Nephron (organoid): Measurements from ENCODE around the gene QKI.

Experiments used
- H3K27ac Mint-ChIP-seq, 3 experiments: 2 replicates each; pipeline ENCODE4 v1.8.0; 2020; ENCODE audit warnings: mixed read lengths in 3 of 3, mild to moderate bottlenecking in 2 of 3, moderate library complexity in 1 of 3
- H3K27me3 Mint-ChIP-seq: 2 replicates; pipeline ENCODE4 v1.8.0; 2021; ENCODE audit warnings: low read depth, mild to moderate bottlenecking, moderate library complexity, mixed read lengths
- H3K36me3 Mint-ChIP-seq: 2 replicates; pipeline ENCODE4 v1.8.0; 2020; ENCODE audit warnings: low read depth, mixed read lengths
- H3K4me1 Mint-ChIP-seq: 2 replicates; pipeline ENCODE4 v1.8.0; 2020; ENCODE audit warnings: mixed read lengths
- H3K4me3 Mint-ChIP-seq, 3 experiments: 2 replicates each; pipeline ENCODE4 v1.8.0; 2020; ENCODE audit warnings: mild to moderate bottlenecking in 3 of 3, mixed read lengths in 3 of 3, moderate library complexity in 2 of 3
- H3K9me3 Mint-ChIP-seq: 2 replicates; pipeline ENCODE4 v1.8.0; 2020; ENCODE audit warnings: mixed read lengths
- CTCF ChIP-seq, 3 experiments: fragments of 200-600 bp; sonication (generic); IDR thresholded peaks; one replicate each; pipeline ENCODE4 v1.5.0; 2021; ENCODE audit warnings: antibody characterized with exemption in 3 of 3; ENCODE audit not compliant: unreplicated experiment in 3 of 3

QKI gene

GRCh38 chr6:163516908-163517307, 102.4 kb downstream of the QKI start:
- Mint-ChIP-seq H3K4me1 (peaks cover 48% of the 10 kb centered on the region), H3K36me3 (peaks cover 17% of the 10 kb centered on the region), H3K4me3 (no peak overlapping the region), H3K27ac (peak overlapping the region in 1 of 3 experiments; percentile 56), H3K27me3 (no peaks in the 10 kb centered on the region), H3K9me3 (no peaks in the 10 kb centered on the region)
- no peak for TF ChIP-seq CTCF (IDR thresholded peaks at IDR 0.05; ENCODE audit: unreplicated experiment in 3 of 3)

- Mint-ChIP-seq H3K27ac (no peak overlapping the region), H3K36me3 (peaks cover 21% of the 10 kb centered on the region), H3K4me1 (peaks cover 46% of the 10 kb centered on the region), H3K4me3 (no peak overlapping the region), H3K27me3 (no peaks in the 10 kb centered on the region), H3K9me3 (no peaks in the 10 kb centered on the region)
- TF ChIP-seq CTCF (IDR thresholded peaks at IDR 0.05; ENCODE audit: unreplicated experiment in 3 of 3): no peak
Observed at GRCh38 chr6:163520956-163521355, 106.4 kb downstream of the QKI start.

- H3K9me3 Mint-ChIP-seq: no peaks in the 10 kb centered on the region
- H3K36me3 Mint-ChIP-seq: peaks cover 18% of the 10 kb centered on the region
- peaks cover 53% of the 10 kb centered on the region for H3K4me1 Mint-ChIP-seq
Observed at GRCh38 chr6:163522033-163522432, 107.5 kb downstream of the QKI start.

GRCh38 chr6:163525926-163526325, 111.4 kb downstream of the QKI start:
- no peak for TF ChIP-seq CTCF (IDR thresholded peaks at IDR 0.05; ENCODE audit: unreplicated experiment in 3 of 3)
- H3K9me3 Mint-ChIP-seq: no peaks in the 10 kb centered on the region
- peaks cover 8% of the 10 kb centered on the region for H3K36me3 Mint-ChIP-seq
- H3K4me3 Mint-ChIP-seq: no peak overlapping the region
- H3K4me1 Mint-ChIP-seq: peaks cover 69% of the 10 kb centered on the region
- peak overlapping the region; percentile 19 to 74 (median 42) for H3K27ac Mint-ChIP-seq
- H3K27me3 Mint-ChIP-seq: no peaks in the 10 kb centered on the region

More at GRCh38 chr6:163522033-163522432, 107.5 kb downstream of the QKI start:
- no peak for TF ChIP-seq CTCF (IDR thresholded peaks at IDR 0.05; ENCODE audit: unreplicated experiment in 3 of 3)
- H3K27ac Mint-ChIP-seq: no peak overlapping the region
- no peak overlapping the region for H3K4me3 Mint-ChIP-seq
- H3K27me3 Mint-ChIP-seq: no peaks in the 10 kb centered on the region

GRCh38 chr6:163526346-163526745, 111.8 kb downstream of the QKI start:
- H3K27ac Mint-ChIP-seq: peak overlapping the region; percentile 42 to 78 (median 74)
- H3K36me3 Mint-ChIP-seq: peaks cover 8% of the 10 kb centered on the region
- H3K4me1 Mint-ChIP-seq: peaks cover 69% of the 10 kb centered on the region
- no peak overlapping the region for H3K4me3 Mint-ChIP-seq
- H3K9me3 Mint-ChIP-seq: no peaks in the 10 kb centered on the region
- H3K27me3 Mint-ChIP-seq: no peaks in the 10 kb centered on the region
- TF ChIP-seq CTCF (IDR thresholded peaks at IDR 0.05; ENCODE audit: unreplicated experiment in 3 of 3): no peak

- no peak overlapping the region for H3K4me3 Mint-ChIP-seq
- peaks cover 8% of the 10 kb centered on the region for H3K36me3 Mint-ChIP-seq
- no peaks in the 10 kb centered on the region for H3K9me3 Mint-ChIP-seq
- H3K27me3 Mint-ChIP-seq: no peaks in the 10 kb centered on the region
- peaks cover 78% of the 10 kb centered on the region for H3K4me1 Mint-ChIP-seq
- peak overlapping the region; percentile 4 to 74 (median 9) for H3K27ac Mint-ChIP-seq
- no peak for TF ChIP-seq CTCF (IDR thresholded peaks at IDR 0.05; ENCODE audit: unreplicated experiment in 3 of 3)
Observed at GRCh38 chr6:163527291-163527690, 112.8 kb downstream of the QKI start.
